Medulla oblongata (tissue), 1 donor: ENCODE results near the gene ATP5MK.
A peak's percentile ranks its signal among the peaks of the same experiment; 100 is the strongest.
"Not testable (repeated sequence)": the region's sequence is repeated elsewhere in the genome, so short reads cannot be mapped to it uniquely, and the experiment has no call there.

Experiments
- DNase-seq: peaks from one replicate; pipeline ENCODE4 v3.0.0-alpha.2; 2015; ENCODE audit errors: extremely low spot score

The ATP5MK gene

DNA sequence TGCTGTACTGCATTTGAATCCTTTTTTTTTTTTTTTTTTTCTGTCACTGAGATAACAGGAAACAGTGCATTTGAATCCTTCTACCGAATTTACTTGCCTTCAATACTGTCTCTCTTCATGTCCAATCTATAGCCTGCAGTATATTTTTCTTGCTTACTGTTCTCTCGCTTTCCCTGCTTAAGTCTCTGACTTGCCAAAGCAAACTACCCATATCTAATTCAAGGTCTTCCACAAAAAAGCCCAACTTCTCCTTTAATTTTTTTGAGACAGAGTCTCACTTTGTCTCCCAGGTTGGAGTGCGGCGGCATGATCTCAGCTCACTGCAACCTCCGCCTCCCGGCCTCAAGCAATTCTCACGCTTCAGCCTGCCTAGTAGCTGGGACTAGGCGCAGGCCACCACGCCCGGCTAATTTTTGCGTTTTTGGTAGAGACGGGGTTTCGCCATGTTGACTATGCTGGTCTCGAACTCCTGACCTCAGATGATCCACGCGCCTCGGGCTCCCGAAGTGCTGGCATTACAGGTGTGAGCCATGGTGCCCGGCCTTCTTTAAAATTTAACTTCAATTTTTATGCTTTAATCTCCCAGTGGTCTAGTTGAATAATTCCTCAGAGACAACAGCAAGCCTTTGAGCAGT, 1.0 kb upstream of the ATP5MK start:
- DNase-seq, result no peak

DNA sequence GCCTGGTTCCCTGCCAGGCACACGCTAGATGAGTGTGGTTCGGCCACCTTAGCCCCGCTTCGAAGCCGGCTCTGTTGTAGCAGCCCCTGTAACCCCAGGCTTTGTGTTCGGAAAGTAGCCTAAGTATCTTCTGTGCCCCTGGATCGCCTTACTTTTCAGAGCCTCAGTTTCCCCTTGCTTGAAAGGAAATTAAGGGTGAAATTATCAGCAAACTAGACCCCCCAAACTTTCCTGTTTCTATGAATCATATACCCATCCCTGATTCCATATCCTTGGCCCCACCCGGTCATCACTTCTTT, 463 bp upstream of the ATP5MK start:
- no peak for DNase-seq

DNA sequence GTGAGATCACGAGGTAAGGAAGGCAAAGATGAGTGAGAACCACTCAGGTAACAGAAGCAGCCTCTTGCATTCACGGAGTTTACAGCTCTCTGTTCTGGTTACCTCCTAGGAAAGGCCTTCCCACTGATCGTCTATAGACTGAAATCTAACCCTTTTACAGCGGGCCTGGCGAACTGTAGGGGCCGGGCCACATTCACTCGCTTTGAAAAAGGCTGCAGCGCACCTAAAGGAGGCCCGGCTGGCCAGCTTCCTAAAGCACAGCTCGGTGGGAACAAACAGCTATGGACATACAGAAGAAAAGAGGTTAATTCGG, 565 bp downstream of the ATP5MK start:
- no peak for DNase-seq

DNA sequence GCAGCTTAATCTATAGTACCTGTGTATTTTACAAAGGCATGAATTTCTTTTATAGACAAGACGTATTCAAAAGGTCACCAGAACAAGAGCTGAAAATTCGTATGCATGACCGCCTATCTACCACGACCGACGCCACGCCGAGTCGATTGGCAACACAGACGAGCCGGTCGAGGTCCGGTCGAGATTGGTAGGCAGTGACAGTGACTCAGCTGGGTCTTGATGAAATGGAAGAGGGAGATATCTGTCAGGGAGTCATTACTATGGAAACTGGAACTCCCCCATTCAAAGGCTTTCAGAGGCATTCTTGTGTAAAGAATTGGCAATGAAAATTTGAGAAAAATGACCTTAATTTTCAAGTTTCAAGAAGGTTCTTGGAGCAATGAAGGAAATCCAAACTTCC, 2.1 kb downstream of the ATP5MK start:
- DNase-seq, result no peak

DNA sequence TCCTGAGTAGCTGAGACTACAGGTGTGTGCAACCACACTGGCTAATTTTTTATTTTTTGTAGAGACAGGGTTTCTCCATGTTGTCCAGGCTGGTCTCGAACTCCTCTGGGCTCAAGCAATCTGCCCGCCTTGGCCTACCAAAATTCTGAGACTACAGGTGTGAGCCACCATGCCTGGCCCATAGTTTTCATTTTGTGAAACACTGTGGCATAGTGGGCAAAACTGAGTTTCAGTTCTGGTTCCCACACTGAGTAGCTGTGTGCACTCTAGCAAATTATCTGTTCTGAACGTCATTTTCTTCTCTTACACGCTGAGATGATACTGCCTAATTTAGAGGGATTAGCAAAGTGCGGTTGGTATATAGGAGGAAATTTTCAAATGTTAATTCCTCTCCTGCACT, 13.5 kb downstream of the ATP5MK start:
- no peak for DNase-seq

DNA sequence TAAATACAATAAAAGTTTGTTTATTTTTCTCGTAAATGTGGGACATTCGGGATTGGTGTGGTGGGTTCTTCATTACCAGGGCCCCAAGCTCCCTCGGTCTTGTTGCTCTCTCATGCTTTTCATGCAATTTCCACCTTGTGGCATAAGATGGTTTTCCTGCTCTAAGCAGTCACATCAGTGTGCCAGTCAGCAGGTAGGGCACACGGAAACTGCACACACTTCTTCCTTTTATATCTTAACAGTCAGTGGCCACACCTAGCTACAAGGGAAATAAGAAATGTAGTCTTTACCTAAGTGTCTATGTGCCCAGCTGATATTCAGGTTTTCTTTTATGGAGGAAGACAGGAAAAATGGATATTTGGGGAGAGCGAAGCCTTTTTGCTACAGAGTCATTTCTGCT, 22.0 kb downstream of the ATP5MK start:
- no peak for DNase-seq

DNA sequence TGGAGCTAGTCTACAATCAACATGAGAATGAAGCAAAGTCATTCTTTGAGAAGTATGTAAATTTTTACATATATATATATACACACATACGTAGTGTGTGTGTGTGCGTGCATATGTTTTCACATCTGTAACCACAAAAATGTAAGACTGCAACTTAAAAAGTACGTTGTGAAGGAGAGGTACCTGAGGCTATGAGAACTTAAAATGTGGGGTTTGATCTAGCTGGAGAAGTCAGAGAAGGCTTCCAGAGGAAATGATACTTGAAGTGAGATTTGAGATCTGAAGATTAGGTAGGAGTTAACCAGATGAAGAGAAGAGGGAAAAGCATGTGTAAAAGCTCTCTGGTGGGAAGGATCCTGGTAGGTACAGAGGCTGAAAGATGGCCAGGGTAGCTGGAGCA, 22.7 kb downstream of the ATP5MK start:
- no peak for DNase-seq

DNA sequence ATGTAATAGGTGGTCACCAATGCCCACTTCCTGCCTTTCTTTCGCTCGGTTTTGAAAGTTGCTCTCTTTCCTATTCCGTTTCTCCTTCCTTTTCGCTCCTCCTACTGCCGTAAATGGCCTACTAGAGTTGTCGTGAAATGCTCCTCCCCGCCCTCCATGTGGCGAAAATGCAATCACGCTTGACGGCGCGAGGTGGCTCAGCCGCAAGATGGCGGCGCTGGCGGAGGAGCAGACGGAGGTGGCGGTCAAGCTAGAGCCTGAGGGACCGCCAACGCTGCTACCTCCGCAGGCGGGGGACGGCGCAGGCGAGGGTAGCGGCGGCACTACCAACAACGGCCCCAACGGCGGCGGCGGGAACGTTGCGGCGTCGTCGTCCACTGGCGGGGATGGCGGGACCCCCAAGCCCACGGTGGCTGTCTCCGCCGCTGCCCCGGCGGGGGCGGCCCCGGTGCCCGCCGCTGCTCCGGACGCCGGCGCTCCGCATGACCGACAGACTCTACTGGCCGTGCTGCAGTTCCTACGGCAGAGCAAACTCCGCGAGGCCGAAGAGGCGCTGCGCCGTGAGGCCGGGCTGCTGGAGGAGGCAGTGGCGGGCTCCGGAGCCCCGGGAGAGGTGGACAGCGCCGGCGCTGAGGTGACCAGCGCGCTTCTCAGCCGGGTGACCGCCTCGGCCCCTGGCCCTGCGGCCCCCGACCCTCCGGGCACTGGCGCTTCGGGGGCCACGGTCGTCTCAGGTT, 28.3 kb downstream of the ATP5MK start, which contains the start of gene TAF5:
Gene TAF5, plus strand, starts transcription at position 195 of the 737 bp plus-strand sequence. Its CDS starts 14 bp downstream, at position 209.
- peak; percentile 98 for DNase-seq

DNA sequence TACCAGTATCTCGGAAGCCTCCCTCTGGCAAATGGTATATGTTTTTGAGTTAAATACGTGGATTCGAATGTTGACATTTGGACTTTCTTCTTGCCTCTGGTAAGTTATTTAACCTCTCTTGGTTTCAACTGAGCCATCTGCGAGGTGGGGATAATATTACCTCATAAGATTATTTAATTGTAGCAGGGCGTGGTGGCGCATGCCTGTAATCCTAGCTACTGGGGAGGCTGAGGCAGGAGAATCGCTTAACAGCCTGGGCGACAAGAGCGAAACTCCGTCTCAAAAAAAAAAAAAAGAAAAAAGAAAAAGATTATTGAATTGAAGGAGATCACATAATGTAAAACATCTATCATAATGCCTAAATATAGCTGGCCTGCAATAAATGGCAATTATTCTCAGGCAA, 28.9 kb downstream of the ATP5MK start:
- DNase-seq, result no peak

DNA sequence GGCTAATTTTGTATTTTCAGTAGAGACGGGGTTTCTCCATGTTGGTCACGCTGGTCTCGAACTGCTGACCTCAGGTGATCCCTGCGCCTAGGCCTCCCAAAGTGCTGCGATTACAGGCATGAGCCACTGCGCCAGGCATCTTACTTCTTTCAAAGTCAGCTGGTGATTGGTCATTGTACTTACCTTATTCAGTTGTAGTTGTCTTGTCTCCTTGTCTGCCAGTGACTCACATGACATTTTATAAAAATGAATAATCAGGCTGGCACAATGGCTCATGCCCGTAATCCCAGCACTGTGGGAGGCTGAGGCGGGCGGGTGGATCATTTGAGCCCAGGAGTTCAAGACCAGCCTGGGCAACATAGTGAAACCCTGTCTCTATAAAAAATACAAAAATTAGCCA, 35.5 kb downstream of the ATP5MK start:
- not testable (repeated sequence) for DNase-seq

DNA sequence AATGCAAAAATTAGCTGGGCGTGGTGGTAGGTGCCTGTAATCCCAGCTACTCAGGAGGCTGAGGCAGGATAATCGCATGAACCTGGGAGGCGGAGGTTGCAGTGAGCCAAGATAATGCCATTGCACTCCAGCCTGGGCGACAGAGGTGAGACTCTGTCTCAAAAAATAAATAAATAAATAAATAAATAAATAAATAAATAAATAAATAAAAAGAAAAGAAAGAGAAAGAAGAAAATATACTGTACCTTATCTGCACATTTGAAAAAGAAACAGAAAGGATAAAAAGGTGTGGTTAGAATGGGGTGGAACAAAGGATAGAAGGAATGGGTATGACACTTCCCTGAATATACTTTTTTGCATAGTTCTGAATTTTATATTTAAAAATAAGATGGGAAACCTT, 36.8 kb downstream of the ATP5MK start:
- DNase-seq, result not testable (repeated sequence)

DNA sequence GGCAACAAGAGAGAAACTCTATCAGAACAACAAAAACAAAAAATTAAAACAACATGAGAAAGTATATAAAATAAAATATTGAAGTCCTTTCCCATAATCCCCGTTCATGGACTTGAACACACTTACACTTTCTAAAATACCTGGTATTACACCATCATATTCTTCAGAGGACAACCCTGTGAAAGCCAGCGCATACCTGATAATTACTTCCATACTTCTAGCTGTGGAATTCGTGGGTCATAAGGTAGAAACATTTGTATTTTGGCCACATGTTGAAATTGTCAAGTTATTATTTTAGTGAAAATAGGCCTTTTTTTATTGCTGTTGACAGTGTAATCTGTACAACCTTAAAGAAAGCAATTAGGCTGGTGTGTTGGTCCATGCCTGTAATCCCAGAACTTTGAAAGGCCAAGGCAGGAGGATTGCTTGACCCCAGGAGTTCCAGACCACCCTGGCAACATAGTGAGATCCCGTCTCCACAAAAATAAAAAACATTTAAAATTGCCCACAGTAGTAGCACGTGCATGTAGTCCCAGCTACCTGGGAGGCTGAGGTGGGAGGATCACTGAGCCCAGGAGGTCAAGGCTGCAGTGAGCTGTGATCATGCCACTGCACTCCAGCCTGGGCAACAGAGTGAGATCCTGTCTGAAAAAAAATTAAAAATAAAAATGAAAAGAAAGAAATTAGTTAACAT, 40.2 kb downstream of the ATP5MK start:
- no peak for DNase-seq

DNA sequence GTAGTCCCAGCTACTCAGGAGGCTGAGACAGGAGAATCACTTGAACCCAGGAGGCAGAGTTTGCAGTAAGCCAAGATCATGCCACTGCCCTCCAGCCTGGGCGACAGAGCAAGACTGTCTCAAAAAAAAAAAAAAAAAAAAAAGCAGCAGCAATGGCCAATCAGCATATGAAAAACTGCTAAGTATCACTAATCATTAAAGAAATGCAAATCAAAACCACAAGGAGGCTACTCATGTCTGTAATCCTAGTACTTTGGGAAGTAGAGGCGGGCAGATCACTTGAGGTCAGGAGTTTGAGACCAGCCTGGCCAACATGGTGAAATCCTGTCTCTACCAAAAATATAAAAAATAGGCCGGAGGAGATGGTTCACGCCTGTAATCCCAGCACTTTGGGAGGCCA, 41.7 kb downstream of the ATP5MK start:
- DNase-seq, result not testable (repeated sequence)

DNA sequence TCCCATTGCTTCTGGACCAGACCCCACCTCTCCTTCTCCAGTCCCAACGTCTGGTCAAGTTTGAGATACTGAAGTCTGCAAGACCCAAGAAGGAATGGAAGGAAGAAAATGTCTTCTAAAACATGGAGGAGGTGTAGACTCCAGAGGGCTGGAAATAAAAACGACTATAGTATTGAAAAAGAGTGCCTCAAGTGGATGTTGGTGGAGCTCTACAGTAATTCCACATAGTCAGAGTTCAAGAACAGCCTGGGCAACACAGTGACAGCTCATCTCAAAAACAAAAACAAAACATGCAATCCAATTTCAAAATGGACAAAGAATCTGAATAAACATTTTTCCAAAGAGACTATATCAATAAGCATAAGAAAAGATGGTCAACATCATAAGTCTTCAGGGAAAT, 43.0 kb downstream of the ATP5MK start:
- no peak for DNase-seq

DNA sequence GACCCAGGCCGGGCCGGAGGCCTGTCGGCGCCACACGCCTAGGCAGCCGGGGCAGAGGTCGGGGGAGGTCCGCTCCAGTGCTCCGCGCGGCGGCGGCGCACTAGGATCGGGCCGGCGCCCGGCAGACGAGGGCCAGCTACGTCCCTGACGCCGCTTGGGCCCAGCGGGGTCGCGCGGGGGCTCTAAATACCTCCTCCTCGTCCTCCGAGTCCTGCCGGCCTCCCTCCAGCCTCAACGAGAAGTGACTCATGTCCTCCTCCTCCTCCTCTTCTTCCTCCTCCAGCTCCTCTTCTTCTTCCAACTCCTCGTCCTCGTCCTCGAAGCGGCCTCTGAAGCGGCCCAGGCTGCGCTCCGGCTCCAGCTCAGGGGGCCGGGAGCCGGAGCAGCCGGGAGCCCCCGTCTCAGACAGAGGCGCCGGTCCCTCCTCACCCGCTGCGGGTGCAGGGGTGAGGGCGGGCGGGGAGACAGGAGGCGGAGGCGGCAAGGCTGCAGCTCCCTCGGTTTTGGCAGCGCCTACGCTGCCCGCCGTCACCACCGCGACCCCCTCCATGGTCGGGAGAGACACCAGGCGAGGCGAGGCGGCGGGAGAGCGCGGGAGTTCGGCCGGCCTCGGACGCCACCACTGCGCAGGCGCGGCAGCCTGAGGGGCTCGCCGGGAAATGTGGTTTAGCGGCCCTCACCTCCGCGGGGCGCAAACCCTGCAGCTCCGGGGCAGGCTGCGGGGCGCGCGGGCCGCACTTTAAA, 45.6 kb downstream of the ATP5MK start, which contains the start of gene PCGF6:
Gene PCGF6, minus strand, starts transcription at position 624 of the 744 bp plus-strand sequence. Its CDS starts 74 bp downstream, at position 550.
- peak; percentile 81 for DNase-seq

DNA sequence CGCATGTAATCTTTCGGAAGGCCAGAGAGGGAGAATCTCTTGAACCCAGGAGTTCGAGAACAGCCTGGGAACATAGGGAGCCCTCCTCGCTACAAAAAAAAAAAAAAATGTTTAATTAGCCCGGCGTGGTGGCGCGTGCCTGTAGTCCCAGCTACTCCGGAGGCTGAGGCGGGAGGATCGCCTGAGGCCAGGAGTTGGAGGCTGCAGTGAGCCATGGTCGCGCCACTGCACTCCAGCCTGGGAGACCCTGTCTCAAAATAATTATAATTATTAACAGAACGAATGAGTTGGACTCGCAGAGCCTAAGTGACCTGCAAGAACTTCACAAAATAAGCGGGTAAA, 46.1 kb downstream of the ATP5MK start:
- no peak for DNase-seq
